Stimulated activated CD8-positive, alpha-beta memory T cell treated with anti-CD3 and anti-CD28 coated beads, Interleukin-2, amount 100 ng/mL, for 48 hours (primary cell): ENCODE measurements around the gene FAM181A.

Experiments used
- DNase-seq, 2 donors: peaks; one replicate each; pipeline ENCODE4 v3.0.0-alpha.2; 2020; ENCODE audit warnings: low read depth in 2 of 2

The FAM181A gene

GRCh38 chr14:93903342-93904184 is 23.6 kb upstream of the FAM181A start:
- DNase-seq: no peak

- DNase-seq: no peak
Measured at GRCh38 chr14:93905623-93906022, 21.5 kb upstream of the FAM181A start.

- DNase-seq: peak; percentile 42 to 59
Measured at GRCh38 chr14:93906341-93907329, 20.5 kb upstream of the FAM181A start.

- DNase-seq: no peak
Measured at GRCh38 chr14:93909429-93910128, 17.6 kb upstream of the FAM181A start.

GRCh38 chr14:93911975-93912615 is 15.0 kb upstream of the FAM181A start:
- no peak for DNase-seq

- no peak for DNase-seq
Measured at GRCh38 chr14:93912782-93913181, 14.4 kb upstream of the FAM181A start.

GRCh38 chr14:93914278-93914677 is 12.9 kb upstream of the FAM181A start:
- DNase-seq: no peak

GRCh38 chr14:93915070-93915705 is 12.0 kb upstream of the FAM181A start:
- DNase-seq: no peak

GRCh38 chr14:93915800-93916199 is 11.3 kb upstream of the FAM181A start:
- DNase-seq: no peak

- no peak for DNase-seq
Measured at GRCh38 chr14:93916498-93916897, 10.6 kb upstream of the FAM181A start.

- no peak for DNase-seq
Measured at GRCh38 chr14:93917141-93917540, 10.0 kb upstream of the FAM181A start.

- DNase-seq: no peak
Measured at GRCh38 chr14:93921001-93921806, 5.9 kb upstream of the FAM181A start.

GRCh38 chr14:93923626-93924025 is 3.5 kb upstream of the FAM181A start:
- DNase-seq: no peak

GRCh38 chr14:93924592-93925355 is 2.4 kb upstream of the FAM181A start:
- DNase-seq: no peak

- no peak for DNase-seq
Measured at GRCh38 chr14:93925374-93925895, 1.7 kb upstream of the FAM181A start.

GRCh38 chr14:93926245-93926872 is 785 bp upstream of the FAM181A start:
- no peak for DNase-seq

- no peak for DNase-seq
Measured at GRCh38 chr14:93927800-93928145, 629 bp downstream of the FAM181A start.

GRCh38 chr14:93928184-93929047 is 1.3 kb downstream of the FAM181A start:
- DNase-seq: no peak
